SK-N-MC (cell line): ENCODE measurements around the gene ITPRIP.

Experiments
- EZH2 ChIP-seq: fragments of 200-600 bp; sonication (generic); IDR thresholded peaks from one replicate; pipeline ENCODE4 v1.6.1; 2017; ENCODE audit warnings: antibody characterized with exemption
- POLR2AphosphoS5 ChIP-seq: IDR thresholded peaks from 2 replicates; pipeline ENCODE4 v1.6.1; 2012; ENCODE audit warnings: mild to moderate bottlenecking, low read depth, low read length, borderline replicate concordance

DNA sequence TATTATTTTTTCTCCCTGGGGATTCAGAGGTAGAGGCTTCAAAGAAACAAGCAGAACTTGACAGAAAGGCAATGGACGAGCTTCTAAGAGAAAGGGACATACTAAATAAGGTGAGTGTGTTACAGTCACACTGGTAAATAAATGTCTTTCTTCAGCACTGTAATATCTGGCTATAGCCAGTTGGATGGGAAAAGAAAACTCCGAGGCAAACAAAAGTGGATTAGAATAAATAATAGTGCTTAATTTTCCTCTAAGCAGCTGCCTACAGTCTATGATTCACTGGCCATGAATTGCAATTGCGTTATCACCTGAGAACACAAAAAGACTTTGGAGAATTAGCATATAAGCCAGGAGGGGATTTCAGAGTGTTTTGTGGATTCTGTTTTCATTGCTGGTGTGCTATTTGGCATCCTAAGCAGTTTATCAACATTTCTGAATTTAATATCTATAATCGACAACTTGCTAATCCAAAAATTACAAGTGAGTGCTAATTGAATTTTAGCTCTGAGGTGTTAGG lies 38.6 kb upstream of the ITPRIP start:
- TF ChIP-seq EZH2 (no peak), POLR2AphosphoS5 (no peak)
